HepG2 (cell line): ENCODE results near the gene FAIM2. TPM values are rescaled to one million over a fixed set of nuclear protein-coding genes. Genes with fewer than 3 reads are reported as not detected.

Experiments
- ARNTL ChIP-seq: sonication (generic); formaldehyde crosslinking; IDR thresholded peaks from 2 replicates; pipeline ENCODE4 v1.4.0; 2020; ENCODE audit warnings: mild to moderate bottlenecking, missing genetic modification reagents
- HNRNPH1 ChIP-seq: fragments of 200-400 bp; formaldehyde crosslinking; optimal IDR thresholded peaks from 2 replicates; pipeline ENCODE3; 2017; ENCODE audit warnings: mild to moderate bottlenecking, low read depth, low read length
- PHB2 ChIP-seq: fragments of 450-650 bp; IDR thresholded peaks from 2 replicates; pipeline ENCODE4 v1.6.1; 2018; ENCODE audit not compliant: partially characterized antibody
- ZNF724P ChIP-seq: sonication (generic); formaldehyde crosslinking; IDR thresholded peaks from 2 replicates; pipeline ENCODE4 v1.8.0; 2022; ENCODE audit warnings: missing genetic modification reagents, borderline replicate concordance
- polyA plus RNA-seq, 8 experiments: library from polyadenylated mRNA; depleted of rRNA in 3 of 8; stranded (reverse) in 7 of 8; unstranded in 1 of 8; fragments of >200 nt; fragmentation: Illumina TruSeq in 4 of 8; extraction: Trizol in 4 of 8; gene quantifications; 2 replicates each; pipeline versions ENCODE4 v1.2.1 to v1.2.3, GENCODE V29; 2011 to 2016; ENCODE audit warnings: low read depth in 4 of 8, missing spikeins in 1 of 8, mixed read lengths in 1 of 8; ENCODE audit not compliant: insufficient read depth in 1 of 8
- total RNA-seq, 5 experiments: library from RNA; depleted of rRNA; stranded (reverse); fragments of >200 nt; fragmentation: Illumina TruSeq; extraction: Trizol; gene quantifications; 2 replicates each; pipeline ENCODE4 v1.2.3, GENCODE V29; 2016; ENCODE audit warnings: low read depth in 1 of 5
- TF ChIP-seq, protein P1 (sequence below): sonication (generic); formaldehyde crosslinking; conservative IDR thresholded peaks from 2 replicates; pipeline ENCODE4 v1.8.0; 2022; ENCODE audit warnings: low read depth, missing genetic modification reagents
- TF ChIP-seq, protein P2 (sequence below): sonication (generic); formaldehyde crosslinking; IDR thresholded peaks from 2 replicates; pipeline ENCODE4 v1.4.0; 2020; ENCODE audit warnings: mild to moderate bottlenecking, low read depth, missing genetic modification reagents
- TF ChIP-seq, protein P3 (sequence below), 2 experiments: sonication (generic) in 1 of 2; formaldehyde crosslinking in 1 of 2; IDR thresholded peaks; 2 replicates each; pipeline versions ENCODE4 v1.6.1 to v1.9.0; 2014 to 2022; ENCODE audit warnings: antibody characterized with exemption in 1 of 2, borderline replicate concordance in 1 of 2, inconsistent platforms in 1 of 2, low read depth in 1 of 2, missing genetic modification reagents in 1 of 2

FAIM2 gene
- total and polyA plus RNA-seq, 2 of the 13 experiments (the other 11 are each of a cell fraction or from before 2014, with no cell fraction given), result not detected

DNA sequence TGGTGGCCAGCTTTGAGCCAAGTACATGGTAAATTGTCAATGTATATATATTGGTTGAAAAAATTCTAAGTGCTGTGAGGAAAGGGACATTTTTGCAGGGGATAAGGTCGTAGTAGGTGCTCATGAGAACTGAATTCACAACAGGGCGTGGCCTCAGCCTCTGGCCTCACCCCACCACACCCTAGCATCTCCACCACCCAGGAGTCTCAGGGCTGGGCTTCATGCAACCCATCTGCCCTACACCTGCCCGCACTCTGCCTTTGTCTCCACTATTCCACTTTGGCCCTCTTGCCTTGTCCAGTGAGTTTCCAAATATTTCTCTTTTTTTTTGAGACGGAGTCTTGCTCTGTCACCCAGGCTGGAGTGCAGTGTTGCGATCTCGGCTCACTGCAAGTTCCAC, 24.8 kb upstream of the FAIM2 start (continued):
- TF ChIP-seq, protein P1, sequence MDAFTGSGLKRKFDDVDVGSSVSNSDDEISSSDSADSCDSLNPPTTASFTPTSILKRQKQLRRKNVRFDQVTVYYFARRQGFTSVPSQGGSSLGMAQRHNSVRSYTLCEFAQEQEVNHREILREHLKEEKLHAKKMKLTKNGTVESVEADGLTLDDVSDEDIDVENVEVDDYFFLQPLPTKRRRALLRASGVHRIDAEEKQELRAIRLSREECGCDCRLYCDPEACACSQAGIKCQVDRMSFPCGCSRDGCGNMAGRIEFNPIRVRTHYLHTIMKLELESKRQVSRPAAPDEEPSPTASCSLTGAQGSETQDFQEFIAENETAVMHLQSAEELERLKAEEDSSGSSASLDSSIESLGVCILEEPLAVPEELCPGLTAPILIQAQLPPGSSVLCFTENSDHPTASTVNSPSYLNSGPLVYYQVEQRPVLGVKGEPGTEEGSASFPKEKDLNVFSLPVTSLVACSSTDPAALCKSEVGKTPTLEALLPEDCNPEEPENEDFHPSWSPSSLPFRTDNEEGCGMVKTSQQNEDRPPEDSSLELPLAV (CRISPR knock-in tag), result no peak
- TF ChIP-seq, protein P2, sequence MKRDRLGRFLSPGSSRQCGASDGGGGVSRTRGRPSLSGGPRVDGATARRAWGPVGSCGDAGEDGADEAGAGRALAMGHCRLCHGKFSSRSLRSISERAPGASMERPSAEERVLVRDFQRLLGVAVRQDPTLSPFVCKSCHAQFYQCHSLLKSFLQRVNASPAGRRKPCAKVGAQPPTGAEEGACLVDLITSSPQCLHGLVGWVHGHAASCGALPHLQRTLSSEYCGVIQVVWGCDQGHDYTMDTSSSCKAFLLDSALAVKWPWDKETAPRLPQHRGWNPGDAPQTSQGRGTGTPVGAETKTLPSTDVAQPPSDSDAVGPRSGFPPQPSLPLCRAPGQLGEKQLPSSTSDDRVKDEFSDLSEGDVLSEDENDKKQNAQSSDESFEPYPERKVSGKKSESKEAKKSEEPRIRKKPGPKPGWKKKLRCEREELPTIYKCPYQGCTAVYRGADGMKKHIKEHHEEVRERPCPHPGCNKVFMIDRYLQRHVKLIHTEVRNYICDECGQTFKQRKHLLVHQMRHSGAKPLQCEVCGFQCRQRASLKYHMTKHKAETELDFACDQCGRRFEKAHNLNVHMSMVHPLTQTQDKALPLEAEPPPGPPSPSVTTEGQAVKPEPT, result no peak
- TF ChIP-seq PHB2 (no peak), ZNF724P (CRISPR knock-in tag) (no peak), ARNTL (CRISPR knock-in tag) (no peak), HNRNPH1 (no peak)
- TF ChIP-seq, protein P3, sequence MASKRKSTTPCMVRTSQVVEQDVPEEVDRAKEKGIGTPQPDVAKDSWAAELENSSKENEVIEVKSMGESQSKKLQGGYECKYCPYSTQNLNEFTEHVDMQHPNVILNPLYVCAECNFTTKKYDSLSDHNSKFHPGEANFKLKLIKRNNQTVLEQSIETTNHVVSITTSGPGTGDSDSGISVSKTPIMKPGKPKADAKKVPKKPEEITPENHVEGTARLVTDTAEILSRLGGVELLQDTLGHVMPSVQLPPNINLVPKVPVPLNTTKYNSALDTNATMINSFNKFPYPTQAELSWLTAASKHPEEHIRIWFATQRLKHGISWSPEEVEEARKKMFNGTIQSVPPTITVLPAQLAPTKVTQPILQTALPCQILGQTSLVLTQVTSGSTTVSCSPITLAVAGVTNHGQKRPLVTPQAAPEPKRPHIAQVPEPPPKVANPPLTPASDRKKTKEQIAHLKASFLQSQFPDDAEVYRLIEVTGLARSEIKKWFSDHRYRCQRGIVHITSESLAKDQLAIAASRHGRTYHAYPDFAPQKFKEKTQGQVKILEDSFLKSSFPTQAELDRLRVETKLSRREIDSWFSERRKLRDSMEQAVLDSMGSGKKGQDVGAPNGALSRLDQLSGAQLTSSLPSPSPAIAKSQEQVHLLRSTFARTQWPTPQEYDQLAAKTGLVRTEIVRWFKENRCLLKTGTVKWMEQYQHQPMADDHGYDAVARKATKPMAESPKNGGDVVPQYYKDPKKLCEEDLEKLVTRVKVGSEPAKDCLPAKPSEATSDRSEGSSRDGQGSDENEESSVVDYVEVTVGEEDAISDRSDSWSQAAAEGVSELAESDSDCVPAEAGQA (IDR thresholded peaks at IDR 0.05; ENCODE audit: low read depth), result no peak
- TF ChIP-seq, protein P3 (CRISPR knock-in tag; IDR thresholded peaks at IDR 0.05; ENCODE audit: borderline replicate concordance), result no peak
- TF ChIP-seq, all 625 proteins: peak for 0
